MM.1S (cell line): ENCODE results near the gene LY6G6C.

Source experiments
- DNase-seq: peaks from one replicate; pipeline ENCODE4 v3.0.0-alpha.2; 2015
- H2AFZ ChIP-seq: fragments of 300-600 bp; sonication (generic); 2 replicates; pipeline ENCODE4 v1.6.0; 2016; ENCODE audit warnings: antibody characterized with exemption, low read length
- H3F3A ChIP-seq: fragments of 300-600 bp; sonication (generic); 2 replicates; pipeline ENCODE4 v1.6.1; 2016; ENCODE audit warnings: mild to moderate bottlenecking, antibody characterized with exemption, low read length, moderate library complexity, mixed read lengths; ENCODE audit not compliant: insufficient read depth
- H3K27ac ChIP-seq: fragments of 300-600 bp; sonication (generic); 2 replicates; pipeline ENCODE4 v1.5.1; 2016; ENCODE audit warnings: mild to moderate bottlenecking, low read length
- H3K27me3 ChIP-seq: fragments of 300-600 bp; sonication (generic); replicated peaks from 2 replicates; pipeline ENCODE4 v1.6.0; 2016; ENCODE audit warnings: low read length; ENCODE audit not compliant: insufficient read depth
- H3K36me3 ChIP-seq: fragments of 300-600 bp; sonication (generic); replicated peaks from 2 replicates; pipeline ENCODE4 v1.6.1; 2016; ENCODE audit warnings: mild to moderate bottlenecking, low read length, mixed read lengths; ENCODE audit not compliant: insufficient read depth
- H3K4me1 ChIP-seq: fragments of 300-600 bp; sonication (generic); 2 replicates; pipeline ENCODE4 v1.6.1; 2016; ENCODE audit warnings: low read length, mixed read lengths
- H3K4me2 ChIP-seq: fragments of 300-600 bp; sonication (generic); 2 replicates; pipeline ENCODE4 v1.6.0; 2016; ENCODE audit warnings: low read depth, low read length
- H3K4me3 ChIP-seq: fragments of 300-600 bp; sonication (generic); 2 replicates; pipeline ENCODE4 v1.5.1; 2016; ENCODE audit warnings: low read length, mixed read lengths
- H3K79me2 ChIP-seq: fragments of 300-600 bp; sonication (generic); 2 replicates; pipeline ENCODE4 v1.6.1; 2016; ENCODE audit warnings: mixed run types, low read length, mixed read lengths
- H3K9ac ChIP-seq: fragments of 300-600 bp; sonication (generic); 2 replicates; pipeline ENCODE4 v1.6.1; 2016; ENCODE audit warnings: low read length, mixed read lengths
- H3K9me2 ChIP-seq: fragments of 300-600 bp; sonication (generic); replicated peaks from 2 replicates; pipeline ENCODE4 v1.6.1; 2016; ENCODE audit warnings: mild to moderate bottlenecking, low read length, mixed read lengths; ENCODE audit not compliant: insufficient read depth
- H3K9me3 ChIP-seq: fragments of 300-600 bp; sonication (generic); replicated peaks from 2 replicates; pipeline ENCODE4 v1.6.1; 2016; ENCODE audit warnings: mild to moderate bottlenecking, low read length, mixed read lengths; ENCODE audit not compliant: insufficient read depth
- H4K20me1 ChIP-seq: fragments of 300-600 bp; sonication (generic); 2 replicates; pipeline ENCODE4 v1.6.1; 2016; ENCODE audit warnings: mild to moderate bottlenecking, low read length, moderate library complexity, mixed read lengths; ENCODE audit not compliant: insufficient read depth
- CTCF ChIP-seq: fragments of 300-600 bp; sonication (generic); IDR thresholded peaks from 2 replicates; pipeline ENCODE4 v1.5.1; 2016; ENCODE audit warnings: antibody characterized with exemption, low read length, mixed read lengths
- EZH2 ChIP-seq: fragments of 300-600 bp; sonication (generic); optimal IDR thresholded peaks from 2 replicates; pipeline ENCODE3; 2017; ENCODE audit warnings: low read depth, mild to moderate bottlenecking, antibody characterized with exemption, low read length, mixed read lengths
- EZH2phosphoT487 ChIP-seq: fragments of 300-600 bp; sonication (generic); IDR thresholded peaks from 2 replicates; pipeline ENCODE4 v1.6.1; 2018; ENCODE audit warnings: antibody characterized with exemption, low read length

Gene LY6G6C

DNA sequence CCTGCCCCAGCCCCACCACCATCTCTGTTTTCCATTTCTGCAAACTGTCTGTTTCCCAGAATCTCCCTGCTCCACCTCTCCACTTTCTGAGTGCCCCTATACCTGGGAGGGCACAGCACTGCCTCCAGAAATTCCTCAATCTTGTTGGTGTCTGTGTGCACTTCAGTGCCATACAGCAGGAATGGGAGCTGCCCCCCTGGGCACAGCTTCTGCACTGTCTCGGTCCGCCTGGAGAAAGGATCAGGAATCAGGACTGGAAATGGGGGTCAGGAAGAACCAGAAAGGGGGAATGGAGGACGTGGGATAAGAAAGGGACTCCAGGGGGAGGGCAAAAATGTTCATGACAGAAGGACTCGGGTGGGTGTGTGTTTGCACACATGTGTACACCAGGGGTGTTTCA, 12.2 kb upstream of the LY6G6C start:
- peaks cover 51% of the 10 kb centered on the region for H3K79me2 ChIP-seq
- TF ChIP-seq EZH2 (no peak), EZH2phosphoT487 (no peak), CTCF (no peak)
- H3K9me3 ChIP-seq: no peaks in the 10 kb centered on the region
- DNase-seq: no peak
- peak overlapping the region; percentile 91; the same call in 1 of the 2 replicates for H3K9ac ChIP-seq
- no peak overlapping the region for H2AFZ ChIP-seq
- H4K20me1 ChIP-seq: no peaks in the 10 kb centered on the region
- H3K36me3 ChIP-seq: peaks cover 10% of the 10 kb centered on the region
- no peaks in the 10 kb centered on the region for H3K9me2 ChIP-seq
- H3F3A ChIP-seq: peaks cover 75% of the 10 kb centered on the region
- H3K4me2 ChIP-seq: peak overlapping the region; percentile 99
- peak overlapping the region; percentile 98; the same call in 1 of the 2 replicates for H3K27ac ChIP-seq
- peaks cover 36% of the 10 kb centered on the region for H3K4me1 ChIP-seq
- peak overlapping the region; percentile 84; the same call in 1 of the 2 replicates for H3K4me3 ChIP-seq
- H3K27me3 ChIP-seq: no peaks in the 10 kb centered on the region

GRCh38 chr6:31732029-31732428, 10.5 kb upstream of the LY6G6C start:
- Histone ChIP-seq H3K79me2 (peaks cover 56% of the 10 kb centered on the region), H4K20me1 (no peaks in the 10 kb centered on the region), H3K9me3 (no peaks in the 10 kb centered on the region), H3K36me3 (peaks cover 10% of the 10 kb centered on the region), H3K4me3 (no peak overlapping the region), H2AFZ (no peak overlapping the region), H3K9me2 (no peaks in the 10 kb centered on the region), H3F3A (peaks cover 74% of the 10 kb centered on the region), H3K27ac (peak overlapping the region; percentile 5; the same call in 1 of the 2 replicates), H3K27me3 (no peaks in the 10 kb centered on the region), H3K4me1 (peaks cover 39% of the 10 kb centered on the region), H3K9ac (no peak overlapping the region), H3K4me2 (no peak overlapping the region)
- TF ChIP-seq CTCF (no peak), EZH2phosphoT487 (no peak), EZH2 (no peak)
- DNase-seq: no peak

DNA sequence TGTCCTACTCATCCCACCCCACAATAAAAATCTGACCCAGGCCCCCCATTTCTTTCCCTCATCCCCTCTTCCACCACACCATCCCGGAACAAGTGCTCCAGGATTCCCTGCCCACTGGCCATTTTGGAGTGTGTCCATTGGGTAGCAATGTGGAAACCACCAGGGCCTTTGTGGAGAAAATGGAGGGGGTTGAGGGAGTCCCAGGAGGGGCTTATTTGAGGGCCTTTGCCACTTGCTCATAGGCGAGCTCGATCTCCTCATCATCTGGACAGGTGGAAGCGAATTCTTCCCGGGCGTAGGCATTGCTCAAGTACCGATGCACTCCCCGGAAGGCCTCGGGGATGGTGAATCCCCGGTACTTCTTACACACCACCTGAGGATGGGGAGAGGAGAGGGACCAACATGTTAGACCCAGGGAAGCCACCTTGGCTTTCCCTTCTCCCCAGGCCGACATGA, 9.1 kb upstream of the LY6G6C start:
- peaks cover 75% of the 10 kb centered on the region for H3F3A ChIP-seq
- DNase-seq: no peak
- H2AFZ ChIP-seq: no peak overlapping the region
- H3K27me3 ChIP-seq: no peaks in the 10 kb centered on the region
- no peaks in the 10 kb centered on the region for H3K9me3 ChIP-seq
- H3K4me1 ChIP-seq: peaks cover 40% of the 10 kb centered on the region
- TF ChIP-seq EZH2phosphoT487 (no peak), EZH2 (no peak), CTCF (no peak)
- peaks cover 10% of the 10 kb centered on the region for H3K36me3 ChIP-seq
- peaks cover 42% of the 10 kb centered on the region for H3K79me2 ChIP-seq
- H3K27ac ChIP-seq: peak overlapping the region; percentile 86; the same call in 1 of the 2 replicates
- peak overlapping the region; percentile 93; the same call in 1 of the 2 replicates for H3K4me2 ChIP-seq
- no peaks in the 10 kb centered on the region for H3K9me2 ChIP-seq
- H3K4me3 ChIP-seq: no peak overlapping the region
- H3K9ac ChIP-seq: no peak overlapping the region
- no peaks in the 10 kb centered on the region for H4K20me1 ChIP-seq
